HG02938 (cell line): ENCODE measurements around the gene VSIR.

Experiments used
- ATAC-seq: cut with Tn5 transposase; IDR thresholded peaks from one replicate; pipeline ENCODE4 v1.9.1; 2021; ENCODE audit warnings: mild to moderate bottlenecking, moderate library complexity; ENCODE audit not compliant: unreplicated experiment

VSIR gene

GRCh38 chr10:71749396-71749795 is 23.9 kb downstream of the VSIR start:
- ATAC-seq = no peak

- ATAC-seq = no peak
Observed at GRCh38 chr10:71748671-71749191, 24.6 kb downstream of the VSIR start.

GRCh38 chr10:71747551-71748523 is 25.5 kb downstream of the VSIR start:
- no peak for ATAC-seq

GRCh38 chr10:71747039-71747531 is 26.2 kb downstream of the VSIR start:
- ATAC-seq = no peak

GRCh38 chr10:71746344-71747037 is 26.8 kb downstream of the VSIR start:
- no peak for ATAC-seq

- no peak for ATAC-seq
Observed at GRCh38 chr10:71745664-71746250, 27.6 kb downstream of the VSIR start.

- no peak for ATAC-seq
Observed at GRCh38 chr10:71744897-71745663, 28.2 kb downstream of the VSIR start.

GRCh38 chr10:71743866-71744265 is 29.5 kb downstream of the VSIR start:
- no peak for ATAC-seq

- no peak for ATAC-seq
Observed at GRCh38 chr10:71743089-71743838, 30.1 kb downstream of the VSIR start.

GRCh38 chr10:71742301-71743088 is 30.8 kb downstream of the VSIR start:
- no peak for ATAC-seq

GRCh38 chr10:71741671-71742070 is 31.6 kb downstream of the VSIR start:
- ATAC-seq = no peak

- no peak for ATAC-seq
Observed at GRCh38 chr10:71741029-71741428, 32.3 kb downstream of the VSIR start.

- no peak for ATAC-seq
Observed at GRCh38 chr10:71740069-71740653, 33.2 kb downstream of the VSIR start.

GRCh38 chr10:71739358-71739900 is 33.9 kb downstream of the VSIR start:
- ATAC-seq = no peak

GRCh38 chr10:71737834-71738197 is 35.5 kb downstream of the VSIR start:
- no peak for ATAC-seq

GRCh38 chr10:71737001-71737833 is 36.1 kb downstream of the VSIR start:
- no peak for ATAC-seq

- no peak for ATAC-seq
Observed at GRCh38 chr10:71736570-71736952, 36.8 kb downstream of the VSIR start.
